ENCODE results near the gene ASIC3. TPM values are rescaled to one million over a fixed set of nuclear protein-coding genes. Genes with fewer than 3 reads are reported as not detected.
A peak's percentile ranks its signal among the peaks of the same experiment; 100 is the strongest.

Gene ASIC3
- total RNA-seq, 1 experiment from 2014 or later = 13.6 TPM

- Mint-ChIP-seq H3K4me3 (ENCODE audit: low read depth, unreplicated experiment) (no peak overlapping the region), H3K36me3 (ENCODE audit: insufficient read depth, unreplicated experiment) (no peaks in the 10 kb centered on the region), H3K4me1 (ENCODE audit: low read depth, unreplicated experiment) (peaks cover 10% of the 10 kb centered on the region), H3K9me3 (ENCODE audit: low read depth, unreplicated experiment) (no peaks in the 10 kb centered on the region), H3K27ac (ENCODE audit: unreplicated experiment) (no peak overlapping the region), H3K27me3 (ENCODE audit: unreplicated experiment) (peaks cover 23% of the 10 kb centered on the region)
- no TSS peak for BruUV-seq (replicated peaks)
- no peak for DNase-seq
- intact Hi-C loops (cut with micrococcal nuclease; ENCODE audit: unreplicated experiment) = no loop called here
- no peak for TF ChIP-seq CTCF (IDR thresholded peaks at IDR 0.05; ENCODE audit: unreplicated experiment)
- CTCF ChIA-PET = interaction anchor here (0.5 kb wide), 2 partner anchors 12 to 13 kb away, joined by 4 read pairs; partner anchors contain the start of gene ATG9B
Measured at GRCh38 chr7:151012031-151012692, 36.2 kb upstream of the ASIC3 start.

GRCh38 chr7:151012911-151013347 lies 35.4 kb upstream of the ASIC3 start:
- peak; percentile 13 for TF ChIP-seq CTCF (IDR thresholded peaks at IDR 0.05; ENCODE audit: unreplicated experiment)
- no peak overlapping the region for H3K27ac Mint-ChIP-seq (ENCODE audit: unreplicated experiment)
- H3K36me3 Mint-ChIP-seq (ENCODE audit: insufficient read depth, unreplicated experiment) = no peaks in the 10 kb centered on the region
- intact Hi-C loops (cut with micrococcal nuclease; ENCODE audit: unreplicated experiment) = no loop called here
- BruUV-seq (replicated peaks) = no TSS peak
- CTCF ChIA-PET = no interaction called here
- H3K4me1 Mint-ChIP-seq (ENCODE audit: low read depth, unreplicated experiment) = peaks cover 16% of the 10 kb centered on the region
- H3K9me3 Mint-ChIP-seq (ENCODE audit: low read depth, unreplicated experiment) = no peaks in the 10 kb centered on the region
- no peak overlapping the region for H3K4me3 Mint-ChIP-seq (ENCODE audit: low read depth, unreplicated experiment)
- DNase-seq = no peak
- peaks cover 24% of the 10 kb centered on the region for H3K27me3 Mint-ChIP-seq (ENCODE audit: unreplicated experiment)

GRCh38 chr7:151013356-151013732 lies 35.0 kb upstream of the ASIC3 start:
- no TSS peak for BruUV-seq (replicated peaks)
- Mint-ChIP-seq H3K27ac (ENCODE audit: unreplicated experiment) (no peak overlapping the region), H3K27me3 (ENCODE audit: unreplicated experiment) (peaks cover 28% of the 10 kb centered on the region), H3K4me3 (ENCODE audit: low read depth, unreplicated experiment) (no peak overlapping the region), H3K36me3 (ENCODE audit: insufficient read depth, unreplicated experiment) (no peaks in the 10 kb centered on the region), H3K9me3 (ENCODE audit: low read depth, unreplicated experiment) (no peaks in the 10 kb centered on the region), H3K4me1 (ENCODE audit: low read depth, unreplicated experiment) (peaks cover 21% of the 10 kb centered on the region)
- no peak for TF ChIP-seq CTCF (IDR thresholded peaks at IDR 0.05; ENCODE audit: unreplicated experiment)
- DNase-seq = no peak
- CTCF ChIA-PET = no interaction called here
- intact Hi-C loops (cut with micrococcal nuclease; ENCODE audit: unreplicated experiment) = no loop called here

GRCh38 chr7:151013733-151014497 lies 34.4 kb upstream of the ASIC3 start:
- peaks cover 34% of the 10 kb centered on the region for H3K27me3 Mint-ChIP-seq (ENCODE audit: unreplicated experiment)
- CTCF ChIA-PET = no interaction called here
- no peaks in the 10 kb centered on the region for H3K9me3 Mint-ChIP-seq (ENCODE audit: low read depth, unreplicated experiment)
- intact Hi-C loops (cut with micrococcal nuclease; ENCODE audit: unreplicated experiment) = no loop called here
- DNase-seq = no peak
- no peaks in the 10 kb centered on the region for H3K36me3 Mint-ChIP-seq (ENCODE audit: insufficient read depth, unreplicated experiment)
- BruUV-seq (replicated peaks) = no TSS peak
- H3K4me1 Mint-ChIP-seq (ENCODE audit: low read depth, unreplicated experiment) = peaks cover 26% of the 10 kb centered on the region
- no peak for TF ChIP-seq CTCF (IDR thresholded peaks at IDR 0.05; ENCODE audit: unreplicated experiment)
- H3K4me3 Mint-ChIP-seq (ENCODE audit: low read depth, unreplicated experiment) = no peak overlapping the region
- H3K27ac Mint-ChIP-seq (ENCODE audit: unreplicated experiment) = no peak overlapping the region
